ENCODE results near the gene SAPCD2. TPM values are rescaled to one million over a fixed set of nuclear protein-coding genes. Genes with fewer than 3 reads are reported as not detected.
A peak's percentile ranks its signal among the peaks of the same experiment; 100 is the strongest.

SAPCD2 gene
- total RNA-seq, 6 experiments from 2014 or later: 0.05 to 0.43 (median 0.22) TPM; not detected in 1

DNA sequence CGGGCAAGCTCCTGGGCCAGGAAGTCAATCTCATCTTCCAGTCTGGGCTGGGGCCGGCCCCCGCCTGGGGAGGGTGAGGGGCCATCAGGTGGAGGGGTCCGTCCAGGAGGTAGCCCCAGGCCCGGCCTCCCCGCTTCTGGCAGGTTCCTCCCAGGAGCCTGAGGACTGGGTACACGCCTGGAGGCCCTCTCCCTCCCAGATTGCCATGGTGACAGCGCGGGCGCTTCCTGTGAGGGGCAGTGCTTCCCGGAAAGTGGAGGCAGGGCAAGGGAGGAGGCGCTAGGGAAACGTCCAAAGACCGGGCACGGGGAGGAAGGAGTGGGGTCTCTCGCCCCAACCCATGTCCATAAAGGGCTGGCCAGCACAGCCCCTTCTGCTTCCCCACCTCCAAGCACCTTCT is 29.2 kb downstream of the SAPCD2 start:
- intact Hi-C loops (cut with DNase I): no loop called here
- H3K4me1 ChIP-seq: peaks cover 0 to 6% (median 0%) of the 10 kb centered on the region in 4 donors
- H3K9me3 ChIP-seq: no peaks in the 10 kb centered on the region
- H3K27me3 ChIP-seq: peaks cover 3% of the 10 kb centered on the region in 2 donors
- WGBS (ENCODE audit: insufficient coverage, low coverage, low lambda C conversion rate, missing lambda C conversion rate): 6% methylated on average over 3 of the region's 16 CpGs
- no peaks in the 10 kb centered on the region for H3K36me3 ChIP-seq
- TF ChIP-seq POLR2A (IDR thresholded peaks at IDR 0.05): no peak
- TF ChIP-seq, protein P1, sequence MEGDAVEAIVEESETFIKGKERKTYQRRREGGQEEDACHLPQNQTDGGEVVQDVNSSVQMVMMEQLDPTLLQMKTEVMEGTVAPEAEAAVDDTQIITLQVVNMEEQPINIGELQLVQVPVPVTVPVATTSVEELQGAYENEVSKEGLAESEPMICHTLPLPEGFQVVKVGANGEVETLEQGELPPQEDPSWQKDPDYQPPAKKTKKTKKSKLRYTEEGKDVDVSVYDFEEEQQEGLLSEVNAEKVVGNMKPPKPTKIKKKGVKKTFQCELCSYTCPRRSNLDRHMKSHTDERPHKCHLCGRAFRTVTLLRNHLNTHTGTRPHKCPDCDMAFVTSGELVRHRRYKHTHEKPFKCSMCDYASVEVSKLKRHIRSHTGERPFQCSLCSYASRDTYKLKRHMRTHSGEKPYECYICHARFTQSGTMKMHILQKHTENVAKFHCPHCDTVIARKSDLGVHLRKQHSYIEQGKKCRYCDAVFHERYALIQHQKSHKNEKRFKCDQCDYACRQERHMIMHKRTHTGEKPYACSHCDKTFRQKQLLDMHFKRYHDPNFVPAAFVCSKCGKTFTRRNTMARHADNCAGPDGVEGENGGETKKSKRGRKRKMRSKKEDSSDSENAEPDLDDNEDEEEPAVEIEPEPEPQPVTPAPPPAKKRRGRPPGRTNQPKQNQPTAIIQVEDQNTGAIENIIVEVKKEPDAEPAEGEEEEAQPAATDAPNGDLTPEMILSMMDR (IDR thresholded peaks at IDR 0.05): no peak
- no peak overlapping the region for H3K27ac ChIP-seq
- H3K4me3 ChIP-seq: no peak overlapping the region
- DNase-seq (no peak), ATAC-seq (peak; percentile 5 to 29 (median 8))

DNA sequence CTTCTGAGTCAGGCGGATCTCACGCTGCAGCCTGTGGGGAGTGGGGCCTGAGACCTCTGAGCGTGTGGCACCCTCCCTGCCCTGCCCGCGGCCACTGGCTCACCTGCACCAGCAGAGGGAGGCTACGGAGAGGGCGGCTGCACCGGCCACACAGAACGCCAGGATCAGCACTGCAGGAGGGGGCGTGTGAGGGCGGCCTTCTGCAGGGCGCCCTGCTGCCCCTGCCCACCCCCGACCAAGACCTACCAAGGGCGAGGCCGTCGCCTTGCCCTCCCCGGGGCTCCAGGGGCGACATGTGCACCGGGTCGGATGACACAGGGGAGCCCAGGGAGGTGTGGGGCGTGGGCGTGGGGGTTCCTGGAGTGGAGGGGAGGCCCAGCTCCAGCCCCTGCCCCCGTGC is 29.8 kb downstream of the SAPCD2 start:
- no peak overlapping the region for H3K4me3 ChIP-seq
- peaks cover 0 to 4% (median 0%) of the 10 kb centered on the region in 4 donors for H3K4me1 ChIP-seq
- WGBS (ENCODE audit: insufficient coverage, low coverage, low lambda C conversion rate, missing lambda C conversion rate): no CpG with 5 or more reads among the region's 23 CpGs
- peaks cover 0 to 3% of the 10 kb centered on the region in 2 donors for H3K27me3 ChIP-seq
- no peaks in the 10 kb centered on the region for H3K9me3 ChIP-seq
- intact Hi-C loops (cut with DNase I): no loop called here
- TF ChIP-seq, protein P1 (IDR thresholded peaks at IDR 0.05): no peak
- TF ChIP-seq POLR2A (IDR thresholded peaks at IDR 0.05): no peak
- DNase-seq: no peak
- no peaks in the 10 kb centered on the region for H3K36me3 ChIP-seq
- ATAC-seq: no peak
- no peak overlapping the region for H3K27ac ChIP-seq

DNA sequence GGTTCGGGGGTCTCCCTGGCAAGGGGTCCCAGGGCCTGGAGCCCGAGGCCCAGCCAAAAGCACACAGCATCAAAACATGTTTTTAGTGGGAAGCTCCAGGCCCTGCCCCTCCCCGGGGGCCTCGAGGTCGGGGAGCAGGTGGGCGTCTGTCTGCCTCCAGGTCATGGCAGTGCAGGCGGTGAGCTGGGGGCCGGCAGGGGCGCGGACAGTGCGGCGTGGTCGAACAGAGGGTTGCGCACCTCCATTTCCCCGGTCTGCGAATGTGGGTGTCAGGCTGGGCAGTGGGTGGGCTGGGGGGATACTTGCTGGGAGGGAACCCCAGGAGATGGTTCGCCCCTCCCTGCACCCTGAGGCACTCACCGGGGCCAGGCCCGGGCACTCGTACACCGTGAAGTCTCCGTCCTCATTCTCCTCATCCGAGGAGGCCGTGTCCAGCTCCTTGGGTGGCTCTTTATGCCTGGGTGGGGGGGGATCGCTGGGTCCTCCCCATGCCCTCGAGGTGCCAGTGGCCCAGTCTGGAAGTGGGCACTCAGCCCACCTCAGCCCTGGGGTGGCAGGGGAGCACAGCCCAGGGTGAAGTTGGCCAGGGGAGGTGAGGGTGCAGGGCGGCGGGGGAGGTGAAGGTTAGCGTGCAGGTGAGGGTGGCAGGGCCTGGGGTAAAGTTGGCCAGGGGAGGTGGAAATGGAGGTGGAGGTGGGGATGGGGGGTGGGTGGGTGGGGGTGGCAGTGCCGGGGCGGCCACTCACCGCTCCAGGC is 30.6 kb downstream of the SAPCD2 start:
- Histone ChIP-seq H3K27me3 (peaks cover 0 to 3% of the 10 kb centered on the region in 2 donors), H3K36me3 (no peaks in the 10 kb centered on the region), H3K9me3 (no peaks in the 10 kb centered on the region), H3K27ac (no peak overlapping the region), H3K4me1 (peaks cover 0 to 3% (median 0%) of the 10 kb centered on the region in 4 donors), H3K4me3 (no peak overlapping the region)
- no peak for TF ChIP-seq POLR2A (IDR thresholded peaks at IDR 0.05)
- TF ChIP-seq, protein P1 (IDR thresholded peaks at IDR 0.05): no peak
- DNase-seq: no peak
- ATAC-seq: no peak
- WGBS (ENCODE audit: insufficient coverage, low coverage, low lambda C conversion rate, missing lambda C conversion rate): 57% methylated on average over 17 of the region's 32 CpGs
- intact Hi-C loops (cut with DNase I): loop anchor here (5.0 to 10.0 kb wide), 3 partner anchors 95 to 265 kb away; partner anchors contain the start of genes C8G (in 1 of the 2) and FBXW5 (in 1 of the 2)

DNA sequence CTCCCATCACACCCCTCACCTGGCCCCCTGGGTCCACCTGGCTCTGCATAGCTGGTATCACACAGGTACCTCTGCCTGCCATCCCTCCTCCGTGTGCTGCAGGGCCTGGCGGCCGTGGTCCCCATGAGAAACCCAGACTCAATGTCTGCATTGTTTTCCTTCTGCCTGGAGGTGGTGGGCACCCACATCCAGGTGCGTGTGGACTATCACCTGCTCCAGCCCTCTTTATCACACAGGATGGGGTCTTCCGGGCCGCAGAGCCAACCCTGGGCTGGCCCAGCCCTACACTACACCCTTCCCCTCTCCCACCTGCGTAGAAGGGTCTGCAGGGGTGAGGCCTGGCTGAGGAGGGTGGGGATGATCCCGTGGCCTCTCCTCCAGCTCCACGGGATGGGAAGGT is 31.4 kb downstream of the SAPCD2 start:
- DNase-seq (no peak), ATAC-seq (no peak)
- H3K4me1 ChIP-seq: peaks cover 0 to 3% (median 0%) of the 10 kb centered on the region in 4 donors
- H3K36me3 ChIP-seq: no peaks in the 10 kb centered on the region
- intact Hi-C loops (cut with DNase I): loop anchor here (5.0 to 10.0 kb wide), 3 partner anchors 94 to 264 kb away; partner anchors contain the start of genes C8G (in 1 of the 2) and FBXW5 (in 1 of the 2)
- TF ChIP-seq, protein P1 (IDR thresholded peaks at IDR 0.05): no peak
- no peak for TF ChIP-seq POLR2A (IDR thresholded peaks at IDR 0.05)
- H3K4me3 ChIP-seq: no peak overlapping the region
- H3K27ac ChIP-seq: no peak overlapping the region
- peaks cover 0 to 1% of the 10 kb centered on the region in 2 donors for H3K27me3 ChIP-seq
- H3K9me3 ChIP-seq: no peaks in the 10 kb centered on the region
- 60% methylated on average over 2 of the region's 9 CpGs for WGBS (ENCODE audit: insufficient coverage, low coverage, low lambda C conversion rate, missing lambda C conversion rate)

Measured in right lobe of liver (tissue), 6 donors.